Measurements from ENCODE around the gene ST6GALNAC4.
A peak's percentile ranks its signal among the peaks of the same experiment; 100 is the strongest.

Gene ST6GALNAC4

GRCh38 chr9:127910613-127911205, 6.1 kb downstream of the ST6GALNAC4 start:
- DNase-seq = peak in 1 of 2 donors; percentile 46

- no peak for DNase-seq
Observed at GRCh38 chr9:127909839-127910273, 7.0 kb downstream of the ST6GALNAC4 start.

GRCh38 chr9:127908660-127908926, 8.2 kb downstream of the ST6GALNAC4 start:
- DNase-seq = no peak

GRCh38 chr9:127907867-127908659, 8.8 kb downstream of the ST6GALNAC4 start:
- DNase-seq = no peak

GRCh38 chr9:127905788-127906191, 11.1 kb downstream of the ST6GALNAC4 start:
- peak; percentile 80 to 86 for DNase-seq

GRCh38 chr9:127905004-127905728, 11.7 kb downstream of the ST6GALNAC4 start:
- DNase-seq = peak; percentile 73 to 81

- no peak for DNase-seq
Observed at GRCh38 chr9:127904561-127905003, 12.3 kb downstream of the ST6GALNAC4 start.

- DNase-seq = peak; percentile 69 to 73
Observed at GRCh38 chr9:127903557-127904475, 13.0 kb downstream of the ST6GALNAC4 start.

- peak; percentile 62 to 68 for DNase-seq
Observed at GRCh38 chr9:127899128-127899943, 17.5 kb downstream of the ST6GALNAC4 start, which contains the start of gene ST6GALNAC6. TSS of gene ST6GALNAC6 (minus strand) at chr9:127899603. CDS start at chr9:127897981, 1,622 bp downstream.

- no peak for DNase-seq
Observed at GRCh38 chr9:127898433-127899127, 18.3 kb downstream of the ST6GALNAC4 start.

- no peak for DNase-seq
Observed at GRCh38 chr9:127897193-127897692, 19.6 kb downstream of the ST6GALNAC4 start.

GRCh38 chr9:127896395-127897192, 20.2 kb downstream of the ST6GALNAC4 start:
- no peak for DNase-seq

- DNase-seq = no peak
Observed at GRCh38 chr9:127895811-127896210, 21.0 kb downstream of the ST6GALNAC4 start.

GRCh38 chr9:127893392-127893791, 23.4 kb downstream of the ST6GALNAC4 start:
- DNase-seq = no peak

GRCh38 chr9:127892831-127893230, 24.0 kb downstream of the ST6GALNAC4 start:
- no peak for DNase-seq

- DNase-seq = no peak
Observed at GRCh38 chr9:127890053-127890452, 26.8 kb downstream of the ST6GALNAC4 start.

- no peak for DNase-seq
Observed at GRCh38 chr9:127887792-127888191, 29.0 kb downstream of the ST6GALNAC4 start.

- DNase-seq = no peak
Observed at GRCh38 chr9:127886401-127886972, 30.4 kb downstream of the ST6GALNAC4 start.

- DNase-seq = no peak
Observed at GRCh38 chr9:127885508-127886281, 31.1 kb downstream of the ST6GALNAC4 start.

Data from CD4-positive, alpha-beta T cell treated with Interleukin-4 for 1 hour (primary cell).